Ecto neural progenitor cell (in vitro differentiated cells): ENCODE measurements around the gene TNRC18.
"Not testable (repeated sequence)": the region's sequence is repeated elsewhere in the genome, so short reads cannot be mapped to it uniquely, and the experiment has no call there.

Source experiments
- DNase-seq: peaks from one replicate; pipeline ENCODE4 v3.0.0-alpha.2; 2018; ENCODE audit warnings: low spot score

Gene TNRC18

GRCh38 chr7:5350174-5350463, 73.5 kb downstream of the TNRC18 start:
- no peak for DNase-seq

GRCh38 chr7:5349437-5350173, 74.0 kb downstream of the TNRC18 start:
- DNase-seq, result no peak

- no peak for DNase-seq
These were observed 74.6 kb downstream of the TNRC18 start for GRCh38 chr7:5349005-5349380.

GRCh38 chr7:5348134-5349004, 75.3 kb downstream of the TNRC18 start:
- DNase-seq, result no peak

GRCh38 chr7:5345671-5346070, 78.0 kb downstream of the TNRC18 start:
- no peak for DNase-seq

- no peak for DNase-seq
These were observed 78.5 kb downstream of the TNRC18 start for GRCh38 chr7:5345171-5345570.

- DNase-seq, result no peak
These were observed 79.3 kb downstream of the TNRC18 start for GRCh38 chr7:5344342-5344741.

- no peak for DNase-seq
These were observed 79.8 kb downstream of the TNRC18 start for GRCh38 chr7:5343884-5344283.

GRCh38 chr7:5342631-5343030, 81.0 kb downstream of the TNRC18 start:
- no peak for DNase-seq

GRCh38 chr7:5339955-5340354, 83.7 kb downstream of the TNRC18 start:
- DNase-seq, result no peak

- DNase-seq, result no peak
These were observed 86.6 kb downstream of the TNRC18 start for GRCh38 chr7:5337047-5337446.

GRCh38 chr7:5334671-5335070, 89.0 kb downstream of the TNRC18 start:
- no peak for DNase-seq

- DNase-seq, result no peak
These were observed 90.3 kb downstream of the TNRC18 start for GRCh38 chr7:5333121-5334045.

- no peak for DNase-seq
These were observed 91.1 kb downstream of the TNRC18 start for GRCh38 chr7:5332579-5332978.

- DNase-seq, result no peak
These were observed 93.3 kb downstream of the TNRC18 start for GRCh38 chr7:5330288-5330687.

- no peak for DNase-seq
These were observed 98.7 kb downstream of the TNRC18 start for GRCh38 chr7:5324961-5325360.

- not testable (repeated sequence) for DNase-seq
These were observed 99.5 kb downstream of the TNRC18 start for GRCh38 chr7:5323800-5324781.

GRCh38 chr7:5322621-5323410, 100.8 kb downstream of the TNRC18 start:
- no peak for DNase-seq

- DNase-seq, result no peak
These were observed 102.7 kb downstream of the TNRC18 start for GRCh38 chr7:5320802-5321396.

- DNase-seq, result no peak
These were observed 103.2 kb downstream of the TNRC18 start for GRCh38 chr7:5320391-5320790.
